LNCaP clone FGC (cell line): ENCODE data around the gene PRRG1.
"Not testable (repeated sequence)": the region's sequence is repeated elsewhere in the genome, so short reads cannot be mapped to it uniquely, and the experiment has no call there.

ENCODE experiments used
- DNase-seq: peaks from one replicate; pipeline ENCODE4 v3.0.0-alpha.2; 2011; ENCODE audit warnings: low read depth
- H3K4me3 ChIP-seq: 2 replicates; pipeline ENCODE4 v1.5.1; 2011; ENCODE audit warnings: mild to moderate bottlenecking, low read depth, low read length, control low read depth
- TF ChIP-seq, protein P1 (sequence below): IDR thresholded peaks from 2 replicates; pipeline ENCODE4 v1.5.1; 2012; ENCODE audit warnings: mild to moderate bottlenecking; ENCODE audit not compliant: control insufficient read depth, insufficient read depth; ENCODE audit errors: extremely low read depth

The PRRG1 gene

GRCh38 chrX:37437160-37437559 is 88.0 kb downstream of the PRRG1 start:
- H3K4me3 ChIP-seq = no peak overlapping the region
- DNase-seq = no peak
- TF ChIP-seq, protein P1, sequence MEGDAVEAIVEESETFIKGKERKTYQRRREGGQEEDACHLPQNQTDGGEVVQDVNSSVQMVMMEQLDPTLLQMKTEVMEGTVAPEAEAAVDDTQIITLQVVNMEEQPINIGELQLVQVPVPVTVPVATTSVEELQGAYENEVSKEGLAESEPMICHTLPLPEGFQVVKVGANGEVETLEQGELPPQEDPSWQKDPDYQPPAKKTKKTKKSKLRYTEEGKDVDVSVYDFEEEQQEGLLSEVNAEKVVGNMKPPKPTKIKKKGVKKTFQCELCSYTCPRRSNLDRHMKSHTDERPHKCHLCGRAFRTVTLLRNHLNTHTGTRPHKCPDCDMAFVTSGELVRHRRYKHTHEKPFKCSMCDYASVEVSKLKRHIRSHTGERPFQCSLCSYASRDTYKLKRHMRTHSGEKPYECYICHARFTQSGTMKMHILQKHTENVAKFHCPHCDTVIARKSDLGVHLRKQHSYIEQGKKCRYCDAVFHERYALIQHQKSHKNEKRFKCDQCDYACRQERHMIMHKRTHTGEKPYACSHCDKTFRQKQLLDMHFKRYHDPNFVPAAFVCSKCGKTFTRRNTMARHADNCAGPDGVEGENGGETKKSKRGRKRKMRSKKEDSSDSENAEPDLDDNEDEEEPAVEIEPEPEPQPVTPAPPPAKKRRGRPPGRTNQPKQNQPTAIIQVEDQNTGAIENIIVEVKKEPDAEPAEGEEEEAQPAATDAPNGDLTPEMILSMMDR = no peak

- TF ChIP-seq, protein P1 = no peak
- DNase-seq = no peak
- H3K4me3 ChIP-seq = no peak overlapping the region
These were observed 92.2 kb downstream of the PRRG1 start for GRCh38 chrX:37441377-37441776.

- TF ChIP-seq, protein P1 = no peak
- H3K4me3 ChIP-seq = no peak overlapping the region
- DNase-seq = no peak
These were observed 96.0 kb downstream of the PRRG1 start for GRCh38 chrX:37445182-37445581.

GRCh38 chrX:37453821-37454220 is 104.7 kb downstream of the PRRG1 start:
- DNase-seq = no peak
- TF ChIP-seq, protein P1 = no peak

DNA sequence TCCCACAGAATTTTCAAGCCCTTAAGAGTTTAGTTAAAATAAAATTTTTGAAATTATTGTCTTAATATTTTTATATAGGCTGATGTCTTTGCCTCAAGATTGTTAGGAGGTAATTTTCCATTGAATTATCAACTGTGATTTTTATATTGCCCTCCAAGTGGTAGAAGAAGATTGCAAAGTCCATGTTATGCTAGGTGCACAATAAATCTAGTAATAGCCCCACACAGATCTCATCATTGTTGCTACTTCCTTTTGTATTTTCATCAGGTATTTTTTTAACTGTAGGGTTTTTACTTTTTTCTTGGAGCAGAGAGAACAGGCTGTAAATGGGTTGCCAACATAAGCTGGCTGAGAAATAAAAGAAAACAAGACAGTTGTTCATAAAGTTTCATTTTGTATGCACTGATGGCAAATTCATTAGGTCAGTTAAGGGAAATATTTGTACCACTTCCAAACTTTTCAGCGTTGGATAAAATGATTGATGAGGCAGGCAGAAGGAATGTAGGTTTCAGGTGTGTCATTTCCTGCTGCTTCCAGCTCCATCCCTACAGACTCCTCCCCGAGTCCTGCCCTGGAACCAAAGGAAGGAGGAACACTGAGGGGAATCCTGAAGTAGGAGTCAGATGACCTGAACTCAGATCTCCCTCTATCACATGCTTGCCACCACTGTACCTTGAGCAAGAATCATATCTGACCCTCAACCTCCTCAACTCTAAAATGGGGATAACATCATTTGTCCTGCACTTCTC is 105.5 kb downstream of the PRRG1 start:
- no peak overlapping the region for H3K4me3 ChIP-seq
- TF ChIP-seq, protein P1 = no peak
- DNase-seq = no peak

More at GRCh38 chrX:37453821-37454220, 104.7 kb downstream of the PRRG1 start:
- H3K4me3 ChIP-seq = no peak overlapping the region

DNA sequence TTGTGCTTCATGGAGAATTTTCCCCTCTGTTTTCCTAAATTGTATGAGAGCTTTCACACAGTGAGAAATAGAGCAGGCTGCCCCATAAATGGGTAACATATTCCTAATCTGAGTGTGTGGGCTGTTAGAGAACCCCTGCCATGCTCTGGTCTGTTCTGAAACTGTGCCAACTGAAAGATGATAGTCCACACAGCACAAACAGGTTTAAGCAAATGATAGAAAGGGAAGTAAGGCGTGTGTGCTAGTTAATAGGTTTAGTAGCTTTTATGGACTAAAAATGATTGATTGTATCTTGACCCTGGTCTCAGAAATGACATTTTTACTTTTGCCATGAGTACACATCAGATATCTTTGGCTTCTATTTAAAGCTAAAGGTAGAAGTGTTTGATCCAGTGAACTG is 106.2 kb downstream of the PRRG1 start:
- TF ChIP-seq, protein P1 = no peak
- DNase-seq = no peak

GRCh38 chrX:37460285-37460684 is 111.1 kb downstream of the PRRG1 start:
- DNase-seq, H3K4me3 ChIP-seq: not testable (repeated sequence)

More for the DNA sequence above, 106.2 kb downstream of the PRRG1 start:
- no peak overlapping the region for H3K4me3 ChIP-seq
